NCI-H1436 treated with DMSO at 0.1 percent for 48 hours (cell line): ENCODE measurements around the gene MASP2.
A peak's percentile ranks its signal among the peaks of the same experiment; 100 is the strongest.
"Not testable (repeated sequence)": the region's sequence is repeated elsewhere in the genome, so short reads cannot be mapped to it uniquely, and the experiment has no call there.

Experiments used
- DNase-seq: peaks from one replicate; lab custom pipeline; 2025; lab: John Stamatoyannopoulos, UW

Gene MASP2

GRCh38 chr1:11046625-11047365 lies at the start of gene MASP2:
MASP2 (minus strand) TSS chr1:11047239; CDS start chr1:11047207, 32 bp downstream.
- DNase-seq: no peak

- not testable (repeated sequence) for DNase-seq
Measured at GRCh38 chr1:11083784-11084183, 36.7 kb upstream of the MASP2 start.

GRCh38 chr1:11080931-11081330 lies 33.9 kb upstream of the MASP2 start:
- DNase-seq: no peak

- DNase-seq: no peak
Measured at GRCh38 chr1:11078631-11079030, 31.6 kb upstream of the MASP2 start.

- not testable (repeated sequence) for DNase-seq
Measured at GRCh38 chr1:11073398-11073797, 26.4 kb upstream of the MASP2 start.

GRCh38 chr1:11072216-11072917 lies 25.3 kb upstream of the MASP2 start:
- no peak for DNase-seq

GRCh38 chr1:11071463-11072215 lies 24.6 kb upstream of the MASP2 start:
- no peak for DNase-seq

- DNase-seq: no peak
Measured at GRCh38 chr1:11070876-11071275, 23.8 kb upstream of the MASP2 start.

GRCh38 chr1:11068600-11069473 lies 21.8 kb upstream of the MASP2 start:
- no peak for DNase-seq

GRCh38 chr1:11067716-11068599 lies 20.9 kb upstream of the MASP2 start:
- DNase-seq: no peak

GRCh38 chr1:11065796-11066195 lies 18.8 kb upstream of the MASP2 start:
- no peak for DNase-seq

- DNase-seq: no peak
Measured at GRCh38 chr1:11064942-11065341, 17.9 kb upstream of the MASP2 start.

GRCh38 chr1:11063937-11064537 lies 17.0 kb upstream of the MASP2 start:
- not testable (repeated sequence) for DNase-seq

GRCh38 chr1:11062965-11063401 lies 15.9 kb upstream of the MASP2 start:
- DNase-seq: no peak

- DNase-seq: no peak
Measured at GRCh38 chr1:11061652-11062365, 14.8 kb upstream of the MASP2 start.

- DNase-seq: peak; percentile 58
Measured at GRCh38 chr1:11059968-11060830, 13.2 kb upstream of the MASP2 start, which contains the start of gene SRM. SRM (minus strand) TSS chr1:11060018; CDS start chr1:11059943, 75 bp downstream.

- DNase-seq: no peak
Measured at GRCh38 chr1:11059155-11059967, 12.3 kb upstream of the MASP2 start.
